HepG2 (cell line): Measurements from ENCODE around the gene TPPP3. TPM values are rescaled to one million over a fixed set of nuclear protein-coding genes. Genes with fewer than 3 reads are reported as not detected.

Source experiments
- ATF1 ChIP-seq: IDR thresholded peaks from 2 replicates; pipeline ENCODE4 v1.6.1; 2016; ENCODE audit warnings: mild to moderate bottlenecking, control low read depth
- NBN ChIP-seq: fragments of 450-650 bp; conservative IDR thresholded peaks from 2 replicates; pipeline ENCODE4 v1.6.1; 2017
- PHF8 ChIP-seq: sonication (generic); formaldehyde crosslinking; IDR thresholded peaks from 2 replicates; pipeline ENCODE4 v1.5.0; 2020; ENCODE audit warnings: missing genetic modification reagents
- SRF ChIP-seq: IDR thresholded peaks from 2 replicates; pipeline ENCODE4 v1.6.1; 2011; ENCODE audit warnings: mild to moderate bottlenecking, low read depth, low read length, moderate library complexity
- YY1 ChIP-seq: IDR thresholded peaks from 2 replicates; pipeline ENCODE4 v1.6.1; 2011; ENCODE audit warnings: low read length, low read depth, moderate library complexity, mild to moderate bottlenecking; ENCODE audit not compliant: insufficient read depth, insufficient replicate concordance
- polyA plus RNA-seq, 8 experiments: library from polyadenylated mRNA; depleted of rRNA in 3 of 8; stranded (reverse) in 7 of 8; unstranded in 1 of 8; fragments of >200 nt; fragmentation: Illumina TruSeq in 4 of 8; extraction: Trizol in 4 of 8; gene quantifications; 2 replicates each; pipeline versions ENCODE4 v1.2.1 to v1.2.3, GENCODE V29; 2011 to 2016; ENCODE audit warnings: low read depth in 4 of 8, missing spikeins in 1 of 8, mixed read lengths in 1 of 8; ENCODE audit not compliant: insufficient read depth in 1 of 8
- total RNA-seq, 5 experiments: library from RNA; depleted of rRNA; stranded (reverse); fragments of >200 nt; fragmentation: Illumina TruSeq; extraction: Trizol; gene quantifications; 2 replicates each; pipeline ENCODE4 v1.2.3, GENCODE V29; 2016; ENCODE audit warnings: low read depth in 1 of 5
- TF ChIP-seq, protein P1 (sequence below): IDR thresholded peaks from 2 replicates; pipeline ENCODE4 v1.4.0; 2020; ENCODE audit warnings: mild to moderate bottlenecking, missing genetic modification reagents
- TF ChIP-seq, protein P2 (sequence below): sonication (generic); formaldehyde crosslinking; conservative IDR thresholded peaks from 2 replicates; pipeline ENCODE4 v1.4.0; 2020; ENCODE audit warnings: missing genetic modification reagents
- TF ChIP-seq, protein P3 (sequence below): sonication (generic); formaldehyde crosslinking; IDR thresholded peaks from 2 replicates; pipeline ENCODE4 v1.4.0; 2020; ENCODE audit warnings: missing genetic modification reagents, borderline replicate concordance
- TF ChIP-seq, protein P4 (sequence below): sonication (generic); formaldehyde crosslinking; IDR thresholded peaks from 2 replicates; pipeline ENCODE4 v1.4.0; 2020; ENCODE audit warnings: mild to moderate bottlenecking, missing genetic modification reagents

Gene TPPP3
- total and polyA plus RNA-seq, 2 of the 13 experiments (the other 11 are each of a cell fraction or from before 2014, with no cell fraction given) = 0.16 to 0.44 TPM

DNA sequence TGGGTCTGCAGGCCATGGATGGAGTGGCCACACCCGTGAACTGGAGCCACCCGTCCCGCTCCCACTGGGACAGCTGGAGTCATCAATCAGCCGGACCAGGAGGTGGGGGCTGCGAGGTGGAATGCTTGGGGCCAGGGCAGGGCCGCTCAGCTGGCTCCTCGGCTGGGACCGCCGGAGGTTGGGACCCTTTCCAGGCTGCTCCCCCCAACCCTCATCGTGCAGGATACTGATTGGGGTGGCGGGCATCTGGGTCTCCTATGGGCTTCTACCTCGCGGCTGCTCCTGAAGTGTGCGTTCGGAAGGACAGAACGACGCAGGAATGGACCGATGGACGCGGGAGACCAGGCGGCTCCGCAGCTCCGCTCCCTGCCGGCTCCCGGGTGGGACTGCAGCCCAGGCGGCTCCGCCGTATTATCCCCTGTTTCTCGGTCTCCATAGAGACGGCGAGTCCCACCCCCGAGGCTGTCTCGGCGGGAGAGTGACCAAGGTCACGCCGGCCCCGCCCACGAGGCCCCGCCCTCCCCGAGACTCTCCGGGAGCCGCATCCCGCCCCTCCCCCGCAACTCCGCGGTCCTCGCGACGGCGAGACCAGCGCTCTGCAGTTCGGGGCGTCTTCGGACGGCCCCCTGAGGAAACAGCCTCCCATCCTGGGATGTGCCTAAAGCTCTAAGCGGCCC, at the start of gene TPPP3 (continued):
- TF ChIP-seq, protein P1, sequence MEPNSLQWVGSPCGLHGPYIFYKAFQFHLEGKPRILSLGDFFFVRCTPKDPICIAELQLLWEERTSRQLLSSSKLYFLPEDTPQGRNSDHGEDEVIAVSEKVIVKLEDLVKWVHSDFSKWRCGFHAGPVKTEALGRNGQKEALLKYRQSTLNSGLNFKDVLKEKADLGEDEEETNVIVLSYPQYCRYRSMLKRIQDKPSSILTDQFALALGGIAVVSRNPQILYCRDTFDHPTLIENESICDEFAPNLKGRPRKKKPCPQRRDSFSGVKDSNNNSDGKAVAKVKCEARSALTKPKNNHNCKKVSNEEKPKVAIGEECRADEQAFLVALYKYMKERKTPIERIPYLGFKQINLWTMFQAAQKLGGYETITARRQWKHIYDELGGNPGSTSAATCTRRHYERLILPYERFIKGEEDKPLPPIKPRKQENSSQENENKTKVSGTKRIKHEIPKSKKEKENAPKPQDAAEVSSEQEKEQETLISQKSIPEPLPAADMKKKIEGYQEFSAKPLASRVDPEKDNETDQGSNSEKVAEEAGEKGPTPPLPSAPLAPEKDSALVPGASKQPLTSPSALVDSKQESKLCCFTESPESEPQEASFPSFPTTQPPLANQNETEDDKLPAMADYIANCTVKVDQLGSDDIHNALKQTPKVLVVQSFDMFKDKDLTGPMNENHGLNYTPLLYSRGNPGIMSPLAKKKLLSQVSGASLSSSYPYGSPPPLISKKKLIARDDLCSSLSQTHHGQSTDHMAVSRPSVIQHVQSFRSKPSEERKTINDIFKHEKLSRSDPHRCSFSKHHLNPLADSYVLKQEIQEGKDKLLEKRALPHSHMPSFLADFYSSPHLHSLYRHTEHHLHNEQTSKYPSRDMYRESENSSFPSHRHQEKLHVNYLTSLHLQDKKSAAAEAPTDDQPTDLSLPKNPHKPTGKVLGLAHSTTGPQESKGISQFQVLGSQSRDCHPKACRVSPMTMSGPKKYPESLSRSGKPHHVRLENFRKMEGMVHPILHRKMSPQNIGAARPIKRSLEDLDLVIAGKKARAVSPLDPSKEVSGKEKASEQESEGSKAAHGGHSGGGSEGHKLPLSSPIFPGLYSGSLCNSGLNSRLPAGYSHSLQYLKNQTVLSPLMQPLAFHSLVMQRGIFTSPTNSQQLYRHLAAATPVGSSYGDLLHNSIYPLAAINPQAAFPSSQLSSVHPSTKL (CRISPR knock-in tag) = no peak
- no peak for TF ChIP-seq NBN
- no peak for TF ChIP-seq SRF
- peak; percentile 34 for TF ChIP-seq YY1
- TF ChIP-seq, protein P2, sequence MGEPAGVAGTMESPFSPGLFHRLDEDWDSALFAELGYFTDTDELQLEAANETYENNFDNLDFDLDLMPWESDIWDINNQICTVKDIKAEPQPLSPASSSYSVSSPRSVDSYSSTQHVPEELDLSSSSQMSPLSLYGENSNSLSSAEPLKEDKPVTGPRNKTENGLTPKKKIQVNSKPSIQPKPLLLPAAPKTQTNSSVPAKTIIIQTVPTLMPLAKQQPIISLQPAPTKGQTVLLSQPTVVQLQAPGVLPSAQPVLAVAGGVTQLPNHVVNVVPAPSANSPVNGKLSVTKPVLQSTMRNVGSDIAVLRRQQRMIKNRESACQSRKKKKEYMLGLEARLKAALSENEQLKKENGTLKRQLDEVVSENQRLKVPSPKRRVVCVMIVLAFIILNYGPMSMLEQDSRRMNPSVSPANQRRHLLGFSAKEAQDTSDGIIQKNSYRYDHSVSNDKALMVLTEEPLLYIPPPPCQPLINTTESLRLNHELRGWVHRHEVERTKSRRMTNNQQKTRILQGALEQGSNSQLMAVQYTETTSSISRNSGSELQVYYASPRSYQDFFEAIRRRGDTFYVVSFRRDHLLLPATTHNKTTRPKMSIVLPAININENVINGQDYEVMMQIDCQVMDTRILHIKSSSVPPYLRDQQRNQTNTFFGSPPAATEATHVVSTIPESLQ (CRISPR knock-in tag) = no peak
- TF ChIP-seq PHF8 (CRISPR knock-in tag) = no peak
- TF ChIP-seq, protein P3, sequence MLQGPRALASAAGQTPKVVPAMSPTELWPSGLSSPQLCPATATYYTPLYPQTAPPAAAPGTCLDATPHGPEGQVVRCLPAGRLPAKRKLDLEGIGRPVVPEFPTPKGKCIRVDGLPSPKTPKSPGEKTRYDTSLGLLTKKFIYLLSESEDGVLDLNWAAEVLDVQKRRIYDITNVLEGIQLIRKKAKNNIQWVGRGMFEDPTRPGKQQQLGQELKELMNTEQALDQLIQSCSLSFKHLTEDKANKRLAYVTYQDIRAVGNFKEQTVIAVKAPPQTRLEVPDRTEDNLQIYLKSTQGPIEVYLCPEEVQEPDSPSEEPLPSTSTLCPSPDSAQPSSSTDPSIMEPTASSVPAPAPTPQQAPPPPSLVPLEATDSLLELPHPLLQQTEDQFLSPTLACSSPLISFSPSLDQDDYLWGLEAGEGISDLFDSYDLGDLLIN (CRISPR knock-in tag) = no peak
- TF ChIP-seq ATF1 (CRISPR knock-in tag) = no peak
- TF ChIP-seq, protein P4, sequence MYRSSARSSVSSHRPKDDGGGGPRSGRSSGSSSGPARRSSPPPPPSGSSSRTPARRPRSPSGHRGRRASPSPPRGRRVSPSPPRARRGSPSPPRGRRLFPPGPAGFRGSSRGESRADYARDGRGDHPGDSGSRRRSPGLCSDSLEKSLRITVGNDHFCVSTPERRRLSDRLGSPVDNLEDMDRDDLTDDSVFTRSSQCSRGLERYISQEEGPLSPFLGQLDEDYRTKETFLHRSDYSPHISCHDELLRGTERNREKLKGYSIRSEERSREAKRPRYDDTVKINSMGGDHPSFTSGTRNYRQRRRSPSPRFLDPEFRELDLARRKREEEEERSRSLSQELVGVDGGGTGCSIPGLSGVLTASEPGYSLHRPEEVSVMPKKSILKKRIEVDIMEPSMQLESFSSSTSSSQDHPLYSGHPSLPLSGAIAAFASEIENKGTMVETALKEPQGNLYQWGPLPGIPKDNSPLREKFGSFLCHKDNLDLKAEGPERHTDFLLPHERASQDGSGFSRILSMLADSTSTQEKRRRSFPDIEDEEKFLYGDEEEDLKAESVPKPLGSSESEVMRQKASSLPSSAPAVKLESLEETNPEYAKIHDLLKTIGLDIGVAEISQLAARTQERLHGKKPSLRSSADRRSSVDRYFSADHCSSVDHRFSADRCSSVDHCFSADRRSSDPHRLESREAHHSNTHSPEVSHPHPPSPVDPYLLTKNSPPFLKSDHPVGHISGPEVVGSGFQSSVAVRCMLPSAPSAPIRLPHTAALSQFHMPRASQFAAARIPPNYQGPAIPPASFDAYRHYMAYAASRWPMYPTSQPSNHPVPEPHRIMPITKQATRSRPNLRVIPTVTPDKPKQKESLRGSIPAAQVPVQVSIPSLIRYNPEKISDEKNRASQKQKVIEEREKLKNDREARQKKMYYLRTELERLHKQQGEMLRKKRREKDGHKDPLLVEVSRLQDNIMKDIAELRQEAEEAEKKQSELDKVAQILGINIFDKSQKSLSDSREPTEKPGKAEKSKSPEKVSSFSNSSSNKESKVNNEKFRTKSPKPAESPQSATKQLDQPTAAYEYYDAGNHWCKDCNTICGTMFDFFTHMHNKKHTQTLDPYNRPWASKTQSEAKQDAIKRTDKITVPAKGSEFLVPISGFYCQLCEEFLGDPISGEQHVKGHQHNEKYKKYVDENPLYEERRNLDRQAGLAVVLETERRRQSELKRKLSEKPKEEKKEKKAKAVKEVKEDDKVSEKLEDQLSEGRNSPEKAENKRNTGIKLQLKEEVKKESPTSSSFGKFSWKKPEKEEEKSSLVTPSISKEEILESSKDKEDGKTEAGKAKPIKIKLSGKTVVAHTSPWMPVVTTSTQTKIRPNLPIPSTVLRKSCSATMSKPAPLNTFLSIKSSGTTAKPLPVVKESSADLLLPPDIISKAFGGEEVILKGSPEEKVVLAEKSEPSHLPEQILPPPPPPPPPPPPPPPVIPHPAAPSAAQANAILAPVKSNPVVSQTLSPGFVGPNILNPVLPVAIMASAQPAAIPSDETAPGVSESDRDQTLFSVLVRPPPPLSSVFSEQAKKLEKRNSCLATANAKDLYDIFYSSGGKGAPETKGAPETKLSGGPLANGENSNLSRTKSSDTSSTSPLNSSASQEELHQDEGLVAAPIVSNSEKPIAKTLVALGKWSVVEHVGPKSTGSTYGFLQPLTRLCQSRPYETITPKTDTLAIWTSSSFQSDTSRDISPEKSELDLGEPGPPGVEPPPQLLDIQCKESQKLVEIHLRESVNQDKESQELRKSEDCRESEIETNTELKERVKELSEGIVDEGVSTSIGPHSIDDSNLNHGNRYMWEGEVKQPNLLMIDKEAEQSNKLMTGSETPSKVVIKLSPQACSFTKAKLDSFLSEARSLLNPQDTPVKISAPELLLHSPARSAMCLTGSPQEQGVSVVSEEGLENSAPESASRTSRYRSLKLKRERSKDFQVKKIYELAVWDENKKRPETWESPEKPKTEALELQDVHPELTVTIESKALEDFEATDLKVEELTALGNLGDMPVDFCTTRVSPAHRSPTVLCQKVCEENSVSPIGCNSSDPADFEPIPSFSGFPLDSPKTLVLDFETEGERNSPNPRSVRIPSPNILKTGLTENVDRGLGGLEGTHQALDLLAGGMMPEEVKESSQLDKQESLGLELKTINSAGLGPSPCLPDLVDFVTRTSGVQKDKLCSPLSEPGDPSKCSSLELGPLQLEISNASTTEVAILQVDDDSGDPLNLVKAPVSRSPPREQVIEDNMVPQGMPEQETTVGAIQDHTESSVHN (CRISPR knock-in tag) = no peak
